NT2/D1 (cell line): Measurements from ENCODE around the gene MALSU1.

Experiments used
- DNase-seq: peaks from one replicate; pipeline ENCODE4 v3.0.0-alpha.2; 2011; ENCODE audit warnings: low read depth, low spot score
- H3K27me3 ChIP-seq: 2 replicates; pipeline ENCODE4 v1.6.0; 2011; ENCODE audit warnings: mild to moderate bottlenecking; ENCODE audit not compliant: insufficient read length, insufficient read depth
- H3K36me3 ChIP-seq: 2 replicates; pipeline ENCODE4 v1.6.1; 2011; ENCODE audit warnings: mild to moderate bottlenecking, low read length, mixed read lengths; ENCODE audit not compliant: insufficient read depth, insufficient read length
- H3K4me1 ChIP-seq: 2 replicates; pipeline ENCODE4 v1.5.1; 2011; ENCODE audit not compliant: insufficient read depth, insufficient read length
- H3K4me3 ChIP-seq: 2 replicates; pipeline ENCODE4 v1.5.1; 2011; ENCODE audit warnings: low read depth; ENCODE audit not compliant: insufficient read length
- H3K9ac ChIP-seq: 2 replicates; pipeline ENCODE4 v1.6.0; 2011; ENCODE audit warnings: low read depth; ENCODE audit not compliant: insufficient read length
- H3K9me3 ChIP-seq: 2 replicates; pipeline ENCODE4 v1.5.1; 2011; ENCODE audit warnings: mild to moderate bottlenecking, low read length; ENCODE audit not compliant: insufficient read depth
- SUZ12 ChIP-seq: IDR thresholded peaks from 2 replicates; pipeline ENCODE4 v1.6.1; 2011; ENCODE audit not compliant: insufficient read length, insufficient read depth; ENCODE audit errors: extremely low read depth
- YY1 ChIP-seq: IDR thresholded peaks from 2 replicates; pipeline ENCODE4 v1.6.1; 2011; ENCODE audit not compliant: insufficient read length, insufficient read depth
- ZNF274 ChIP-seq: IDR thresholded peaks from 2 replicates; pipeline ENCODE4 v1.6.1; 2011; ENCODE audit warnings: mild to moderate bottlenecking, low read depth, low read length

Gene MALSU1

DNA sequence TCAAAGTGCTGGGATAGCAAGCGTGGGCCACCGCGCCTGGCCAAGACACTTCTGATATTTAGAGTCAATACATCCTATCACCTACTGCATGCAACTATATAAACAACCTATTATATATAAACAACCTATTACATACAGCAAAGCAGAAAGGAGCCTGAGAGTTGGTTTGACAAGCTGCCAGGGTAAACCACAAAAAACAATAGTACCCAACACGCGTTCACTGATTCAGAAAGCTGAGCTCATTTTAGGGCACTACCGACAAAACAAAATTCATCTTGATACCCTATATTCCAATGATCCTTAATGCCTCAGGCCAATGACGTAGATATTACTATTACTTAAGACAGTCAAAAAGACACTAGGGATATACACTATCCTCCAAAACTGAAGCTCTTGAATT lies 16.2 kb downstream of the MALSU1 start:
- Histone ChIP-seq H3K36me3 (peaks cover 78% of the 10 kb centered on the region), H3K9ac (no peak overlapping the region), H3K27me3 (no peaks in the 10 kb centered on the region), H3K4me3 (no peak overlapping the region), H3K9me3 (0 out of 2 replicates have a peak, but pooled peaks cover under 1% of the 10 kb centered on the region), H3K4me1 (no peaks in the 10 kb centered on the region)
- no peak for TF ChIP-seq ZNF274
- no peak for TF ChIP-seq SUZ12
- TF ChIP-seq YY1 = no peak
- no peak for DNase-seq

DNA sequence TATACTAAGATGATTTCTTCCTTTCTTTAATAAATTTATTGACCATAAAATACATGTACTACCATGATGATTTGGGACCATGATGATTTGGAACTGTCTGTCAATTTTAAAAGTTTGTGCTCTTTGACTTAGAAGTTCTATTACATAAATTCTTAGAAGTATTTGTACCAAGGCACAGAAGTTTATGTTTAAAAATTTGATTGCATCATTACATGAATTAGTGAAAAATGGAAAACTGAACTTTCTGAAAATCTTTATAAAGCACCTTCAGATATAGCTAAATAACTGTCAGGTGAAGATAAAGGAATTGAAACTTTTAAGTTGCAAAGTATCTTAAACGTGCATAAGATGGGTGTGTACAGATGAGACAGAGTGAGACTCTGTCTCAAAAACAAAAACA lies 32.0 kb downstream of the MALSU1 start:
- no peak overlapping the region for H3K4me3 ChIP-seq
- H3K36me3 ChIP-seq = peaks cover 60% of the 10 kb centered on the region
- no peak for DNase-seq
- H3K9ac ChIP-seq = no peak overlapping the region
- TF ChIP-seq SUZ12 = no peak
- no peak for TF ChIP-seq ZNF274
- no peak for TF ChIP-seq YY1
- H3K4me1 ChIP-seq = no peaks in the 10 kb centered on the region
- no peaks in the 10 kb centered on the region for H3K27me3 ChIP-seq
- no peaks in the 10 kb centered on the region for H3K9me3 ChIP-seq

DNA sequence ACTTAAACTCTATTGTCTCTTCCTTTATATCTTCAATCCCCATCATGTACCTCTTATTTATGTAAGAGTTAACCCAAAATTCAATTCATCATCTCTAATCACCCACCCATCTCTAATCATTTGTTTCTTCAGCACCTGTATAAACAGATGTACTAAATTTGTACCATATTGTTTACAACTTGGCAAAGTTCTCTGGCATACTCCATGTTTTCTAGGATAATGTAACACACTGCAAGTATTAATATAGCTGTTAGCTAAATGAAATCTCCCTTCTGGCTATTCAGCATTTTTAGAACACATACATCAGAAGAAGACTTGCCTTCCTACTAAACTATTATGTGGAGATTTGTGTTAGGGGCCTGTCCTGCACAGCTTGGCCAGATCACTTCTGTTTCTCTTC lies 33.1 kb downstream of the MALSU1 start:
- Histone ChIP-seq H3K27me3 (no peaks in the 10 kb centered on the region), H3K9me3 (no peaks in the 10 kb centered on the region; the same call in 1 of the 2 replicates), H3K4me1 (no peaks in the 10 kb centered on the region), H3K4me3 (no peak overlapping the region), H3K36me3 (peaks cover 69% of the 10 kb centered on the region), H3K9ac (no peak overlapping the region)
- DNase-seq = no peak
- TF ChIP-seq YY1 (no peak), SUZ12 (no peak), ZNF274 (no peak)

DNA sequence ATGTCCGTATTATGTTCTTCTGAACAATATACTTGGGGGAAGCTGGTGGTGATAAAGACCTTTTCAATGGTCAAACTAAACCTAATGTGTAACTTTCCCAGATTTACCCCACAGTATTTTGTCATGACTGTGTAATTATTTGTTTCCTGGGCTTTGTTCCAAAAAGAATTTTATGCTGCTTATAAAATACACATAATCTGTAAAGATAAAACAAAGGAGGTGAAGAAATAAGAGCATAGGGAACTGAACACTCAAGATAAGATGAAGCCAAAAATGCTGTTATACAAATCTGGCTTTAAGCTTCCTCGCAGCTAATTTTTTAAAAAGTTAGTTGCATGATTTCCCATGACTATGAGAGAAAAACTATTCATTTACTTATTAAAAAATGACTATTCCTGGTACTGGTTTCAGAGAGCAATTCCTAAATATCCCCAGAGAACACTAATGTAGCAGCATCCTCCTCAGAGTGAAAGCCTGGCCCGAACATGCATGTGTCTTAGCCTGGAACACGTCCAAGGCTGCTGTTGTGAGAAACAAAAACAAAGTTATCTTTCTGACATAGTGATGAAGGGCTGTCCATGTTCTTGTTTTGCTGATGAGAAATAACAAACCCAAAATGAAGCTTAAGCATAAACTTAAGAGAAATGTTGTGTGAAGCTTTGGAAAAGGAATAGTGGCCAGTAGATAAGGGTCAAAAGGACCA lies 33.9 kb downstream of the MALSU1 start:
- Histone ChIP-seq H3K4me3 (no peak overlapping the region), H3K36me3 (peaks cover 71% of the 10 kb centered on the region), H3K9ac (no peak overlapping the region), H3K4me1 (no peaks in the 10 kb centered on the region), H3K27me3 (no peaks in the 10 kb centered on the region), H3K9me3 (peaks cover 9% of the 10 kb centered on the region)
- no peak for TF ChIP-seq YY1
- TF ChIP-seq ZNF274 = no peak
- no peak for TF ChIP-seq SUZ12
- DNase-seq = no peak

DNA sequence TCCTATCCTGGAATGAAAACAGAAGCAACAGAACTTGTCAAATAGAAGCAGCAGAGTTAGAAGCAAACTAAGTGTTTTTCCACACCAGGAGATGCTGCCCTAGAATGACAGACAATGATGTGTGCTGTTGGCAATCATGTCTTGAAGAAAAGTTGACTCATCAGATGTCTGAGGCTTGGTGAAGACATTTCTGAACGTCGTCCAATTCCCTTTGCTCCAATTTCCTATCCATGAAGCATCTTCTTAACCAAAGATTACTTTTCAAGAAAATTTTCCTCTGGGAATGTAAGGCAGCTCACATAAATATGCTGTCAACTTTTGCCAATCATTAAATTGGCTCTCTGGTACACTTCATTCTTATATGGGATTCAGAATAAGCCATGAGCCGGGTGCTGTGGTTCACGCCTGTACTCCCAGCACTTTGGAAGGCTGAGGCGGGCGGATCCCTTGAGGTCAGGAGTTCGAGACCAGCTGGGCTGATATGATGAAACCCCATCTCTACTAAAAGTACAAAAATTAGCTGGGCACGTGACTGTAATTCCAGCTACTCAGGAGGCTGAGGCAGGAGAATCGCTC lies 34.6 kb downstream of the MALSU1 start:
- Histone ChIP-seq H3K9me3 (peaks cover 13% of the 10 kb centered on the region), H3K4me1 (no peaks in the 10 kb centered on the region), H3K4me3 (no peak overlapping the region), H3K36me3 (peaks cover 71% of the 10 kb centered on the region), H3K27me3 (no peaks in the 10 kb centered on the region), H3K9ac (no peak overlapping the region)
- DNase-seq = no peak
- TF ChIP-seq SUZ12 (no peak), ZNF274 (no peak), YY1 (no peak)

DNA sequence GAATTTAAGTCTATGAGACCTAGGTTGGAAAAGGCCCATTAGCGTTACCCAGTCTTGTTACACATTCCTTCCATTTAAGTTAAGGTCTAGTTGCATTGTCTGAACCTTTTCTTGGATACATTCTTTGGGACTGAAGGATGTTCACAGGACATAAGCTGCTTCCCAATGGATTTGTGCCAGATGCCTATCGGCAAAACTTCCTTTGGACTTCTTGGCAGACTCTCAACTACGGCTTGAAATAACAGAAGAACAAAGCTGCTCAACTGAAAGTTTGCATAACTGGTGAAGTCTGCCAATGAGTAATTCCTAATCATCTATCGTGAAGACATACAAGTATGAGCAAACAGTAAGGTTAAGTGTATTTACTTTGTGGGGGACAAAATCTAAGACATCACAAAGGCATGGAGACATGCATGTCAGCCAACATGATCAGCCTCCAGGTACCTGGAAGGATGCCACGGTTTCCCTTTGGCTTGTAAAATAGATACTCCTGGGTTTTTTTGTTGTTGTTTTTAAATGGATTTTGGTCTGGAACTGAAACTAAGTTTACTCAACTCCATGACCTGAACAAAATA lies 35.4 kb downstream of the MALSU1 start:
- H3K4me3 ChIP-seq = no peak overlapping the region
- TF ChIP-seq SUZ12 (no peak), ZNF274 (no peak), YY1 (no peak)
- no peaks in the 10 kb centered on the region for H3K4me1 ChIP-seq
- no peak for DNase-seq
- H3K27me3 ChIP-seq = no peaks in the 10 kb centered on the region
- H3K36me3 ChIP-seq = peaks cover 72% of the 10 kb centered on the region
- no peak overlapping the region for H3K9ac ChIP-seq
- H3K9me3 ChIP-seq = peaks cover 13% of the 10 kb centered on the region

DNA sequence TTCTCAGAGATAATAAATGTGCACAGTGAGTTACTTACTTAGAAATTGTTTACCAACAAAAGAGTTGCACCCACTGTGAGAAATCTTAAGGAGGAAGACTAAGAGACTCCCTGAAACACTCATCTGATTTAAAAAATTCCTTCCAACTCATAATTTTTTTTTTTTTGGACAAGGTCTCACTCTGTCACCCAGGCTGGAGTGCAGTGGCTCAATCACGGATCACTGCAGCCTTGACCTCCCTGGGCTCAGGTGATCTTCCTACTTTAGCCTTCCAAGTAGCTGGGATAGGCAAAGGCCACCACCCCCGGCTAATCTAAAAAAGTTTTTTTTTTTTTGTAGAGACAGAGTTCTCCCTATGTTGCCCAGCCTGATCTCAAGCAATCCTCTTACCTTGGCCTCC lies 36.0 kb downstream of the MALSU1 start:
- Histone ChIP-seq H3K4me1 (no peaks in the 10 kb centered on the region), H3K9ac (no peak overlapping the region), H3K9me3 (peaks cover 13% of the 10 kb centered on the region), H3K27me3 (no peaks in the 10 kb centered on the region), H3K36me3 (peaks cover 73% of the 10 kb centered on the region), H3K4me3 (no peak overlapping the region)
- DNase-seq = no peak
- TF ChIP-seq YY1 = no peak
